HCT116 (cell line): ENCODE measurements around the gene CILP2. TPM values are rescaled to one million over a fixed set of nuclear protein-coding genes. Genes with fewer than 3 reads are reported as not detected.

ENCODE experiments used
- total RNA-seq: library from RNA; stranded (reverse); gene quantifications from one replicate; pipeline ENCODE4 v1.2.1, GENCODE V29; 2021; ENCODE audit not compliant: unreplicated experiment
- TF ChIP-seq, protein P1 (sequence below): IDR thresholded peaks from 2 replicates; pipeline ENCODE4 v1.6.1; 2012

Gene CILP2
- total RNA-seq, 1 experiment from 2014 or later, result 13.1 TPM

GRCh38 chr19:19595171-19595701, 57.2 kb downstream of the CILP2 start (continued):
- TF ChIP-seq, protein P1, sequence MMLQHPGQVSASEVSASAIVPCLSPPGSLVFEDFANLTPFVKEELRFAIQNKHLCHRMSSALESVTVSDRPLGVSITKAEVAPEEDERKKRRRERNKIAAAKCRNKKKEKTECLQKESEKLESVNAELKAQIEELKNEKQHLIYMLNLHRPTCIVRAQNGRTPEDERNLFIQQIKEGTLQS, result no peak

Other genes with a start within 250 kb of the CILP2 start
- 47.6 TPM for gene SUGP1, start 217.8 kb upstream of the CILP2 start, total RNA-seq
- gene MAU2, start 217.4 kb upstream of the CILP2 start, total RNA-seq, result 36.2 TPM
- gene GATAD2A, start 132.6 kb upstream of the CILP2 start, total RNA-seq, result 130 TPM
- 4.1 TPM for gene TSSK6, start 22.7 kb upstream of the CILP2 start, total RNA-seq
- 339 TPM for gene NDUFA13, start 22.0 kb upstream of the CILP2 start, total RNA-seq
- 25.3 TPM for gene YJEFN3, start 9.4 kb upstream of the CILP2 start, total RNA-seq
- gene PBX4, start 80.4 kb downstream of the CILP2 start, total RNA-seq, result 11.6 TPM
- 28.2 TPM for gene LPAR2, start 90.0 kb downstream of the CILP2 start, total RNA-seq
- 16.3 TPM for gene GMIP, start 105.4 kb downstream of the CILP2 start, total RNA-seq
- gene ATP13A1, start 125.4 kb downstream of the CILP2 start, total RNA-seq, result 73.7 TPM
- 12.8 TPM for gene ZNF101, start 130.6 kb downstream of the CILP2 start, total RNA-seq
- 4.8 TPM for gene ZNF14, start 194.8 kb downstream of the CILP2 start, total RNA-seq